ENCODE results near the gene CLIP3.
A peak's percentile ranks its signal among the peaks of the same experiment; 100 is the strongest.

The CLIP3 gene

DNA sequence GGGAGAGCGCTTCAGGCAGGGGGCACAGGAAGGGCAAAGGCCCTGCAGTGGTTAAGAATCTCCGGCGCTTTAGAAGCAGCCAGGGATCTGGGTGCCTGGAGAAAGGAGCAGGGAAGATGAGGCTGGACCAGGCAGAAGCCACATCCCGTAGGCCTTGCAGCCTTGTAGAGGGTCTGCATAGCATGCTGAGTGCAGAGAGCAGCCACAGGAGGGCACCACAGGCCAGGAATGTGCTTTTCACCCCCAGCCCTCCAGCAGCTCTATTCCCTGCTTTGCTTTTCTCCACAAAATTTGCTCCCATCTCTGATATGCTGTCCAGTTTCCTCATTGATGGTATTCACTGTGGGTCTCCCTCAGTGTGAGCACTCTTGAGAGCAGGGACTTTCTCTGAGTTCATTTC, 27.8 kb upstream of the CLIP3 start:
- Histone ChIP-seq H3K36me3 (replicated peaks; ENCODE audit: insufficient read depth, low read length) (peaks cover 6% of the 10 kb centered on the region; the same call in 1 of the 2 replicates), H3K9me3 (replicated peaks; ENCODE audit: insufficient read depth, low read length) (no peaks in the 10 kb centered on the region), H3K4me2 (ENCODE audit: low read depth, low read length) (no peak overlapping the region), H3K4me3 (ENCODE audit: low read length) (no peak overlapping the region), H3K9ac (ENCODE audit: low read length) (no peak overlapping the region), H3K27ac (ENCODE audit: low read length) (no peak overlapping the region), H3K79me2 (ENCODE audit: low read length) (peaks cover 64% of the 10 kb centered on the region), H3F3A (ENCODE audit: insufficient read depth, low read length) (no peaks in the 10 kb centered on the region), H3K4me1 (ENCODE audit: low read length) (no peaks in the 10 kb centered on the region), H3K9me2 (replicated peaks; ENCODE audit: insufficient read depth, low read length) (no peaks in the 10 kb centered on the region), H2AFZ (ENCODE audit: low read length) (no peak overlapping the region), H4K20me1 (ENCODE audit: insufficient read depth, low read length) (no peaks in the 10 kb centered on the region), H3K27me3 (replicated peaks; ENCODE audit: insufficient read depth, low read length) (no peaks in the 10 kb centered on the region)
- no peak for TF ChIP-seq EZH2phosphoT487 (IDR thresholded peaks at IDR 0.05; ENCODE audit: low read length)
- TF ChIP-seq, protein P1, sequence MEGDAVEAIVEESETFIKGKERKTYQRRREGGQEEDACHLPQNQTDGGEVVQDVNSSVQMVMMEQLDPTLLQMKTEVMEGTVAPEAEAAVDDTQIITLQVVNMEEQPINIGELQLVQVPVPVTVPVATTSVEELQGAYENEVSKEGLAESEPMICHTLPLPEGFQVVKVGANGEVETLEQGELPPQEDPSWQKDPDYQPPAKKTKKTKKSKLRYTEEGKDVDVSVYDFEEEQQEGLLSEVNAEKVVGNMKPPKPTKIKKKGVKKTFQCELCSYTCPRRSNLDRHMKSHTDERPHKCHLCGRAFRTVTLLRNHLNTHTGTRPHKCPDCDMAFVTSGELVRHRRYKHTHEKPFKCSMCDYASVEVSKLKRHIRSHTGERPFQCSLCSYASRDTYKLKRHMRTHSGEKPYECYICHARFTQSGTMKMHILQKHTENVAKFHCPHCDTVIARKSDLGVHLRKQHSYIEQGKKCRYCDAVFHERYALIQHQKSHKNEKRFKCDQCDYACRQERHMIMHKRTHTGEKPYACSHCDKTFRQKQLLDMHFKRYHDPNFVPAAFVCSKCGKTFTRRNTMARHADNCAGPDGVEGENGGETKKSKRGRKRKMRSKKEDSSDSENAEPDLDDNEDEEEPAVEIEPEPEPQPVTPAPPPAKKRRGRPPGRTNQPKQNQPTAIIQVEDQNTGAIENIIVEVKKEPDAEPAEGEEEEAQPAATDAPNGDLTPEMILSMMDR (IDR thresholded peaks at IDR 0.05; ENCODE audit: low read length): peak; percentile 32
- peak; percentile 13 for DNase-seq

DNA sequence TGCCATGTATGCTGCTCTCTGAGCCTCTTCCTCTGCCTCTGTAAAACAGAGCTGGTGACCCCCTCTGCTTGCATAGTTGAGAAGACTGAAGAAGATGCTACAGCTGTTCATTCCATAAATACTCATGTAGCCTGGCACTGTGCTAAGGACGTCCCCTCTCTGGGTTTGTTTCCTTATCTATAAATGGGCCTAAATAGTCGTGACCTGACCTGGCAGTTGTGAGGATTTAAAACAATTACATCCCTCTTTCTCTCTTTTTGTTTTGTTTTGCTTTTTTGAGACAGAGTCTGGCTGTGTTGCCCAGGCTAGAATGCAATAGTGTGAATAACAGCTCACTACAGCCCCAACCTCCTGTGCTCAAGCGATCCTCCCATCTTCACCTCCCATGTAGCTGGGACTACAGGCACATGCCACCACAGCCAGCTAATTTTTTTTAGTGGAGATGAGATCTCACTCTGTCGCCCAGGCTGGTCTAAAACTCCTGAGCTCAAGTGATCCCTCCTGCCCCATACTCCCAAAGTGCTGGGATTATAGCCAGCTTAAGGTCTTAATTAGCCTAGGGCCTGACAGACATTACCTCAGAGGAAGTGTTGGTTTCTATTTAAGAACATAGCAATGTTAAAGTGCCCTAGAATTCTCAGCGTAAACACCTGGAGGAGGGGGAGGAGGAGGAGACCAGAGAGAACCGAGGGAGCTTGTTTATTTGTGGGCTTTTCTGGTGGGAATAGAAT, 26.7 kb upstream of the CLIP3 start:
- H2AFZ ChIP-seq (ENCODE audit: low read length): no peak overlapping the region
- no peaks in the 10 kb centered on the region for H3K27me3 ChIP-seq (replicated peaks; ENCODE audit: insufficient read depth, low read length)
- peaks cover 70% of the 10 kb centered on the region for H3K79me2 ChIP-seq (ENCODE audit: low read length)
- no peak overlapping the region for H3K9ac ChIP-seq (ENCODE audit: low read length)
- H3K9me2 ChIP-seq (replicated peaks; ENCODE audit: insufficient read depth, low read length): no peaks in the 10 kb centered on the region
- no peak for DNase-seq
- no peaks in the 10 kb centered on the region for H4K20me1 ChIP-seq (ENCODE audit: insufficient read depth, low read length)
- no peaks in the 10 kb centered on the region for H3K9me3 ChIP-seq (replicated peaks; ENCODE audit: insufficient read depth, low read length)
- H3K4me3 ChIP-seq (ENCODE audit: low read length): no peak overlapping the region
- no peak overlapping the region for H3K27ac ChIP-seq (ENCODE audit: low read length)
- no peak for TF ChIP-seq EZH2phosphoT487 (IDR thresholded peaks at IDR 0.05; ENCODE audit: low read length)
- TF ChIP-seq EZH2 (optimal IDR thresholded peaks at IDR 0.05; ENCODE audit: low read depth, low read length): no peak
- TF ChIP-seq, protein P1 (IDR thresholded peaks at IDR 0.05; ENCODE audit: low read length): no peak
- no peak overlapping the region for H3K4me2 ChIP-seq (ENCODE audit: low read depth, low read length)
- no peaks in the 10 kb centered on the region for H3F3A ChIP-seq (ENCODE audit: insufficient read depth, low read length)
- no peaks in the 10 kb centered on the region for H3K4me1 ChIP-seq (ENCODE audit: low read length)
- H3K36me3 ChIP-seq (replicated peaks; ENCODE audit: insufficient read depth, low read length): peaks cover 4% of the 10 kb centered on the region; the same call in 1 of the 2 replicates

DNA sequence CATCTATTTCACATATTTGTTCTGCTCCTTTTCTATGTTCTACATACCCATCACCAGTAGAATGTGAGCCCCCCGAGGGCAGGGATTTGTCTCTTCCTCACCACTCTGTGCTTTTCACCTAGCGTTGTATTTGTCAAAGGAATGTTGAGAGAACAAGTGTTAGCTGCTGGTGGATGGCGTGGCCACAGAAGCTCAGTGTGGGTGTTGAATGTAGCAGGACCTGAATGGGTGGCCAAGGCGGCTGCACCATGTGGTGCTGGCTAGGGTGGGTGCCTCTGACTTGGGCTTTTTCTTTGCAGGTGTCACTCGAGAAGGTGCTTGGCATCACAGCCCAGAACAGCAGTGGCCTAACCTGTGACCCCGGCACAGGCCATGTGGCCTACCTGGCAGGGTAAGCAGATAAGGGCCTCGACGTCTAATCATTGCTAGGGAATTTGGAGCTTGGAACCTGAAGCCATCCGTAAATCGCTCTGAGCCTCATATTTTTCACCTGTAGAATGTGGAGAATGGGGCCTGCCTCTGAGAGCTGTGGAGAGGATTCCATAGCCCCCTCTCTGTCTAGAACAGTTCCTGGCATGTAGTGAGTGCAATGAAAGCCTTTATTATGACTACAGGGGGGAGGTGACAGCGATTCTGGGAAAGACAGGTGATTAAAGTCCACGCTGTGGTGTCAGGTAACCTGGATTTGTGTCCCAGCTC, 26.0 kb upstream of the CLIP3 start:
- no peaks in the 10 kb centered on the region for H3K4me1 ChIP-seq (ENCODE audit: low read length)
- no peak overlapping the region for H3K9ac ChIP-seq (ENCODE audit: low read length)
- H3K9me3 ChIP-seq (replicated peaks; ENCODE audit: insufficient read depth, low read length): no peaks in the 10 kb centered on the region
- H3K36me3 ChIP-seq (replicated peaks; ENCODE audit: insufficient read depth, low read length): peaks cover 4% of the 10 kb centered on the region; the same call in 1 of the 2 replicates
- TF ChIP-seq, protein P1 (IDR thresholded peaks at IDR 0.05; ENCODE audit: low read length): no peak
- no peak for TF ChIP-seq EZH2phosphoT487 (IDR thresholded peaks at IDR 0.05; ENCODE audit: low read length)
- no peak for TF ChIP-seq EZH2 (optimal IDR thresholded peaks at IDR 0.05; ENCODE audit: low read depth, low read length)
- no peaks in the 10 kb centered on the region for H3K9me2 ChIP-seq (replicated peaks; ENCODE audit: insufficient read depth, low read length)
- H4K20me1 ChIP-seq (ENCODE audit: insufficient read depth, low read length): no peaks in the 10 kb centered on the region
- no peaks in the 10 kb centered on the region for H3K27me3 ChIP-seq (replicated peaks; ENCODE audit: insufficient read depth, low read length)
- DNase-seq: no peak
- no peak overlapping the region for H3K4me3 ChIP-seq (ENCODE audit: low read length)
- peaks cover 66% of the 10 kb centered on the region for H3K79me2 ChIP-seq (ENCODE audit: low read length)
- no peak overlapping the region for H3K4me2 ChIP-seq (ENCODE audit: low read depth, low read length)
- peaks cover 5% of the 10 kb centered on the region for H3F3A ChIP-seq (ENCODE audit: insufficient read depth, low read length)
- no peak overlapping the region for H2AFZ ChIP-seq (ENCODE audit: low read length)
- H3K27ac ChIP-seq (ENCODE audit: low read length): no peak overlapping the region
